SKM-1 treated with dmso at 0.1 percent for 144 hours (cell line): ENCODE results near the gene CARD19.
"Not testable (repeated sequence)": the region's sequence is repeated elsewhere in the genome, so short reads cannot be mapped to it uniquely, and the experiment has no call there.

ENCODE experiments used
- DNase-seq: peaks from one replicate; lab custom pipeline; 2025; ENCODE audit not compliant: unreplicated experiment; lab: John Stamatoyannopoulos, UW

Gene CARD19

DNA sequence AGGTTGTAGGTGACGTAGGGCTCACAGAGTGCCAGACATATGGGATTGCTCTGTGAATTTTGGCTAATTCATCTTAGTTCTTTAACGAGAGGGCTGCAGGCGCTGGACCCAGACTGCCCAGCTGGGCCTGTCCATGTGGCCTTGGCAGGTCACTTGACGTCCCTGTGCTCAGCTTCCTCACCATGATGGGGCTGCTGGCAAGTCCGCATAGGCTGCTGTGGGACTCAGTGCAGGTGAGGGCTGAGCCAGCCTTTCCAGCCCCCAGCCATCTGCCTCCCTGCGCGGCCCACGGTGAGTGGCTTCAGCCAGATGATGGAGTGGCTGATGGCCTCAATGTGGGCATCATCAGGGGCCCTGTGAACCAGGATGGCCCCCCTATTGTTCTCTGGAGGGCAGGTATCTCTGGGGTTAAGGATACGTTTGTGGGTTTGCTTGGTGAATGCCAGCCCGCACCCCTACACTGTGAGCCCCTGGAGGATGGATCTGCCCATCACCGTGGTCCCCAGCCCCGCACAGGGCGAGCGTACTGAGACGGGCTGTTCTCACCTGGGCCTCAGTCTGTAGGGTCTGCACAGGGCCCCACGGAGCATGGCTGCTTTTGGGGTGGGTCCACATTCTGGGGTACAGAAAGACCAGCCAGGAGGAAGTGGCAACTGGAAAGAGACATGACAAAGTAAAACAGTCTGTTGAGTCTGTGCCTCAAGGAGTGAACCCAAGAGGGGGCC, 3.7 kb downstream of the CARD19 start:
- DNase-seq = no peak

DNA sequence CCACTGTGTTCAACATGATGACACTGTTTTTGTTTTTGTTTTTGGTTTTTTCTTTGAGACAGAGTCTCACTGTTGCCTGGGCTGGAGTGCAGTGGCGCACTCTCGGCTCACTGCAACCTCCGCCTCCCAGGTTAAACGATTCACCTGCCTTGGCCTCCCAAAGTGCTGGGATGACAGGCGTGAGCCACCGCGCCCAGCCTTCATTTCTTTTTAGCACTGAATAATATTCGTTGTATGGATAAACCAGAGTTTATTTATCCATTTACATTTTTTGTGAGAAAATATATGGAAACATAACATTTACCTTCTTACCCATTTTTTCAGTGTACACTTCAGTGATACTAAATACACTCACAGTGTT, 4.2 kb downstream of the CARD19 start:
- no peak for DNase-seq

DNA sequence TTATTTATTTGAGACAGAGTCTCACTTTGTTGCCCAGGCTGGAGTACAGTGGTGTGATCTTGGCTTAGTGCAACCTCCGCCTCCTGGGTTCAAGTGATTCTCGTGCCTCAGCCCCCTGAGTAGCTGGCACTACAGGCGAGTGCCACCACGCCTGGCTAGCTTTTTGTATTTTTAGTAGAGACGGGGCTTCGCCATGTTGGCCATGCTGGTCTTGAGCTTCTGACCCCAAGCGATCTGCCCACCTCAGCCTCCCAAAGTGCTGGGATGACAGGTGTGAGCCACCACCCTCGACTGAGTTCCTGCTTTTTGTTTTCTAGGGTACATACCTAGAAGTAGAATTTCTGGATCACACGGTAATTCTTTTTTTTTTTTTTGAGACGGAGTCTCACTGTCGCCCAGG, 5.1 kb downstream of the CARD19 start:
- not testable (repeated sequence) for DNase-seq

DNA sequence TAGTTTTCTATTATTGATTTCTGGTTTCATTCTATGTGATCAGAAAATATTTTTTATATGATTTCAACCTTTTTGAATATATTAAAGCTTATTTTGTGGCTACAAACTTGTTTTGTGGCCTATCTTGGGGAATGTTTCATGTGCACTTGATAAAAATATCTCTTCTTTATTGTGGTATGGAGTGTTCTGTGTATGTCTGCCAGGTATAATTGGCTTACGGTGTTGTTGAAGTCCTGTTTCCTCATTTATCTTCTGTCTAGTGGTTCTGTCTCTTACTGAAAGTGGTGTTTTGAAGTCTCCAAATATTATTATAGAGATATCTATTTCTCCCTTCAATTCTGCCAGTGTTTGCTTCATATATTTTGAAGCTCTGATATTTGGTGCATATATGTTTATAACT, 9.6 kb downstream of the CARD19 start:
- DNase-seq = no peak

DNA sequence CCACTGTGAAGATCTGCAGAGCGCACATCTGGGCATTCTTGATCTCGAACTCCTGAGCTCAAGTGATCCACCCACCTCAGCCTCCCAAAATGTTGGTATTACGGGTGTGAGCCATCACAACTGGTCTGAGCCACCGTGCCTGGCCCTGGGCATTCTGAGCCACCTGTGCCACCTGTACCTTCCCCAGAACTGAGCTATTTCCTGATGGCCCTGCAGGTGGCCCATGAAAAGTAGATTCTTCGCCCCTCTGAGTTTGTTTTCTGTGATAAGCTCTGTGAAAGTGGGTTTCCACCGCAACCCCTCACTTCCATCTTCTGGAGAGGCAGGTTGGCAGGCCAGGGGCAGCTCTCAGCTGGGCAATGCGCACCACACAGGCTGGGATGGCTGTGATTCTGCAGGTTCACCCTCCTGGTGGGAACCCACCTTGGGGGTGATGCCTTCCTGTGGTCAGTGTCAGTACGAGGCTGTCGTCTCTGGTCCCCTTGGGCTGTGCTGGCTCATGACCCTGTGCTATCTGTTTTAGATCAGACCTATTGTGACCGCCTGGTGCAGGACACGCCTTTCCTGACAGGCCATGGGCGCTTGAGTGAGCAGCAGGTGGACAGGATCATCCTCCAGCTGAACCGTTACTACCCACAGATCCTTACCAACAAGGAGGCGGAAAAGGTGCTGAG, 11.3 kb downstream of the CARD19 start:
- DNase-seq = no peak

DNA sequence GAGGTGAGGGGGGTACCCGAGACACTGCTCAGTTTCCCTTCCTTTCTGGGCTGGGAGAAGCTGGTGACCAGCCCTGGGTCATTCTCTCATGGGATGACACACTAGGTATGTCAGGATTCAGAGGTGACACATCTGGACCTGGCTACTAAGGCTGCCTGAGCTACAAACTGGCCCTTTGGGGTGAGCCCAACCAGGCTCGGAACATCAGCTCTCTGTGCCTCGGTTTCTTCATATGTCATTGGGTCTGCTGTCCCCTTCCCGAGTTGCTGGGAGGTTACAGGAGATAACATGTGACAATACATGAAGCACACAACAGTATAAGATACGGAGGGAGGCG, 11.8 kb downstream of the CARD19 start:
- no peak for DNase-seq

DNA sequence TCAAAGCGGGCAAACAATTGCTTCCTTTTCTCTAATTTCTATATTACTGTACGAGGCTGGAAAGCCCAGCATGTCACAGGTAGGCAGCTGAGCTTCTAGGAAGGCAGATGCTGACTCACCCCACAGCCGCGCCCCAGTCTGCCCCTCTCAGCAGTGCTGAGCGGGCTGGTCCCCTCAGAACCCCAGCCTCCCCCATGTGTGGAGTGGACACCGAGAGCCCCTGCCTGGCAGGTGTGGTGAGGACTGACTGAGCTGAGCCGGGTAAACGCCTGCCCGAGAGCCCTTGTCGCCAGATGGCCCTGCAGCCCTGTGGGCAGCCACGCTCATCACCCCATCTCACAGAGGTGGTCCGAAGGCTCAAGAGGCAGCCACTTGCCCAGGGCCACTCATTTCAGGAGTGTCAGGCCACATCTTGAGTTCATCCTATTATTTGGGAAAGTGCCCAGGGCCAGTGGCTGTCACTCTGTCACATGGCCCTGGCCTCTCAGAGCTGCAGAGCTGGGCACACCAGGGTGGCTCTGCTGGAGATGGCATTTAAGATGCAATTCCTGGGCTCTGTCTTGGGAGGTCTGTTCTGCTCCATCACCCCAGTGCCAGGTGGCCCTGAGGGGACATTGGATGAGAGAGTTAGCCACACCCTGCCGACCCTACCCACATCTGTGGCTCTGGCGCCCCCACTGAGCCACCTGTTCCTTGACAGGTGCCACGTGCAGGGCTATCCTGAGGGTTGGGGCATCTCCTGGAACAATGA, 12.4 kb downstream of the CARD19 start:
- DNase-seq = no peak

DNA sequence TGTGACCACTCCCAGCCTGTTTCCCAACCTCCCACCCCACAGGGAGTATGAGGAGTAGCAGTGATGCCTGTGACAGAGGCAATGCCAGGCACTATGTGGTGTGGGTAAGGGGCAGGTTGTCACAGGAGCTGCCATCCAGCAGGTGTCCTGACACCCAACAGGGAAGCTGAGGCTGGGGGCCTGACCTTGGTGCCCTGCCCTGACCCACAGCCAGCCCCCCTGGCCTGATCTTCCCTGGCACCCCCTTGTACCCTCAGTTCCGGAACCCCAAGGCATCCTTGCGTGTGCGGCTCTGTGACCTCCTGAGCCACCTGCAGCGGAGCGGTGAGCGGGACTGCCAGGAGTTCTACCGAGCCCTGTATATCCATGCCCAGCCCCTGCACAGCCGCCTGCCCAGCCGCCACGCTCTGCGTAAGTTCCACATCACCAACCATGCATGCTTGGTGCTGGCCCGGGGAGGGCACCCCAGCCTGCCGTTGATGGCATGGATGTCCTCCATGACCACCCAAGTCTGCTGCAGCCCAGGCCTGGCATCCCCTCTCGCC, 14.4 kb downstream of the CARD19 start:
- DNase-seq = no peak

DNA sequence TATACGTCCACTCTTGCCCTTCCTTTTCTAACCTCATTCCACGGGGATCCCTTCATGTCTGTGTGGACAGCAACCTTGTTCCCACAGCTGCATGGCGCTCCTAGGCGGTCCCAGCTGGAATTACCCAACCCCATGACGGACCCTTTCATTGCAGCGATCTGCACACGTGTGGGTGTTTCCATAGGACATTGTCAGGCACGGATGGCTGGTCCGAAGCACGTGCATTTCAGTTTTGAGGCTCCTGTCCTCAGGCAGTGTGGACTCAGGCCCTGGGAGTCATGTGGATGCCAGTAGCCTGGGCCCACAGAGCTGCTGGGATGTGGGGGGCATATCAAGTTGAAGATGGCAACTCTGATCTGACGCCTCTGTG, 15.0 kb downstream of the CARD19 start:
- no peak for DNase-seq

DNA sequence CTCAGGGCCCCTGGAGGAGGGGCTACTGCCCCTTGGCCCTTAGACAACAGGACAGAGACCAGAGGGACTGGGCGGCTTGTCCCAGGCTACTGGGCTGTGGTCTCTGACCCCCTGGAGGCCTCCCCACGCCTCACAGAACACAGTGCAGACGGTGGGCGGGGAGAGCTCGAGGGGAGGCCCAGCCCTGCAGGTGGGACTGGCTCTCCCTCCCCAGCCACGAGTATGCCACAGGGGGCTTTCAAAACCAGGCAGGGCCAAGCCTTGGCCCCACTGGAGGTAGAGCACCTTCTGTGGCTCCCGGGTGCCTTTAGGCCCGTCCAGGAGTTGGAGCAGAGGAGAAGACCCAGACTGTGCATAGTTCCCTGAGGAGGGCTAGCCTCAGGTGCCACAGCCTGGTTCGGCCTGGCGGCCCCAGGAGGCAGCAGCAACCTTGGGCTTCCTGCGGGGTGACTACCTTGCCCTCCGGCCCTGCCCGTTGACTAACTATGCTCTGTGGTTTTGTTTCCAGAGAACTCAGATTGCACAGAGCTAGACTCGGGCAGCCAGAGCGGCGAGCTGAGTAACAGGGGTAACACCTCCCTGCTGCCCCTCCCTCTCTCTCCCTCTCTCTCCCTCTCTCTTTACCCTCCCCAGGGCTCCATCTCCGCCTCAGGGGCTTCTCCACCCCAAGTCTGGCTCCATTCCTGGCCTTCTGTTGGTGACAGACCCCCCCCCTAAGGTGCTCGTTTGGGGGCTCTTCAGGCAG, 15.5 kb downstream of the CARD19 start:
- DNase-seq = peak; percentile 42

DNA sequence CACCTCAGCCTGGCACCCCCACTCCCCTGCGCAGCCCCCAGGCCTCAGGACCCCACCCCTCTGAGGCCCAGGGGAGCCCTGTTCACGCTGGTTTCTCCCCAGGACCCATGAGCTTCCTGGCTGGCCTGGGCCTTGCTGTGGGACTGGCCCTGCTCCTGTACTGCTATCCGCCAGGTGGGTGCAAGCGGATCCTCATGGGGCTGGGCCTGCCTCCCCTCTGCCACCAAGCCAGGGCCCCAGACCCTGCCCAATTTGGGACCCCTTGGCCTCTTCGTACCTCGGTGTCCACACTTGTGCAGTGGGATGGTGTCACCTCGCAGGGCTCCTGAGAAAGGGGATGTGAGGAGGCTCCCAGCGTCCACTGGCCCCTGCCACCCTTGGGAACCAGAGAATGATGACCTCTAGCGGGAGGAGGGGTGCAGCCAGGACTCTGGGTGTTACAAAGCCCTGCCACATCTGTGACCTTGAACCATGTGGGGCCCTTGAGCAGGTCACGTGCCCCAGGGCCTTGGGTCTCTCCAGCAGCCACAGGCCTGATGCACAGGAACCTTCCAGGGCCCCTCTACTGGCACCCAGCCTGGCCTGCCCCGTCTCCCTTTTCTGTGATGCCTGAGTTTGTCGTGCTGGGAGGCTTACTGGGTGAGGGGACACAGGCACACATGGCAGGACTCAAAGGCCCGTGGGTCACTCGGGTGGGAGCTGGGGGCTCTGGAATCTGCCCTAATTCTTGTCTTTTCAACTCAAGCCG, 16.3 kb downstream of the CARD19 start:
- DNase-seq = no peak

DNA sequence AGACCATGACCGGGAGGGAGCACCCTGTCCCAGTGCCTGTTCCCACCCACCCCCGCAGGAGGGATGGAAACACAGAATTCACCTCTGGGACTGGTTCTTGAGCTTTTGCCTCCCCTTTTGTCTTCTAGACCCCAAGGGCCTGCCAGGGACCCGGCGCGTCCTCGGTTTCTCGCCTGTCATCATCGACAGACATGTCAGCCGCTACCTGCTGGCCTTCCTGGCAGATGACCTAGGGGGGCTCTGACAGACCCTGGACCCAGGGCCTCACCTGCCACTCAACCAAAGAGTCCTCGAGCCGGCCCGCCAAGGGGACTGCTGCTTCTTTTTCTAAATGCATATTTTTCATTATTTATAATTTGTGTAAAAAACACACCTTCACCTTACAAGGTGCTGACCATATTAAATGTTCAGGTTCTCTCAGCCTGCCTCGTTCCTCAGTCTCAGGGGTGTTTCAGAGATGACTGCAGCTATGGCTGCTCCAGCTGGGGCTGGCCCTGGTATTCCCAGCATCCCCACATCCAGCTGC, 16.9 kb downstream of the CARD19 start:
- no peak for DNase-seq

DNA sequence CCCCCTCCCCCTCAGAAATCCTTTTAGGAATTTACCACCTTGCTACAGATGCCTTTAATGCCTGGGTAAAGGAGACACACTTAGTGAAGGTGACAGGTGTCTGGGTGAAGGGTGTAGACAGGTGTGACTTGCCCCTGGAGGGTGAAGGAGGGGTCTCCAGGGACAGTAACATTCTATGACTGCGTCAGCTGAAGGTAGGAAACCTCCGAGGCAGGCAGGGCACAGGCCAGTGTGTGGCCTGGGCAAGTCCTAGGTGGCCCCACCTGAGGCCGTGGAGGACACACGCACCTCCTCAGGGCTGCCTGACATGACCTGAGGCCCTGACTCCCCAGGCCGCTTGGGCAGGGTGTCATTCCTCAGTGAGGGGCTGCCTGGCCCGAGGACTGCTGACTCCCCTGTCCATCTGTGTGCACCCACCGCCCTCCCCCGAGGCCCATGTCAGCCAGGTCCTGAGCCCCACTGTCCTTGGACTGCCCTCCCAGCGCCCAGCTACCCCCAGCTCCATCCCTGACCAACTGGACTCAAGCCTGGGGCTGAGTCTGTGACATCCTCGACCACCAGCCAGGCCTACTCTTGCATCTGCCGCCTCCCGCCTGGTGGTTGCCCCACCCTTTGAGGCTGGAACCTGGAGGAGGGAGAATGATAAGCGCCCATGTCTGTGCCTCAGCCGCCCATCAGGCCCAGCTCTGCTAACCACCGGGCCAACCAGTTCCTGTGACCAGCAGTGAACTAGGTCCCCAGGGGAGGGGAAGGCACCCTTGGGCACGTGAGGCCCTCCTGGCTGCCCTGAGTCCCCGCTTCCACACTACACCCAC, 18.4 kb downstream of the CARD19 start:
- DNase-seq = no peak

DNA sequence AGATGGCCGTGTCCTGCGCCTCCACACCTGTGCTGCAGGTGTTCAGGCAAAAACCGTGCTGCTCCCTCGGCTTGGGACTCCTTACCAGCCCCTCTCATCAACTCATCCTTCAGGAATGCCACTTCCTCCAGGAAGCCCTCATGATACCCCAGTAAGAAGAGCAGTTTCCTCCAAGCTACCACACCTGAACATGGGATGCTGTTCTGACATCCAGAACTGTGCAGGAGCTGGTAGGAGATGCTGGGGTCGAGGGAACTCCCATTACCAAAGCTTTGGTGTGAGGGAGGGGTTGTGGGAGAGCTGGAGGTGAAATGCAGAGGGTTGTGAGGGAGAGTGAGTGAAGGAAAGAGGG, 18.9 kb downstream of the CARD19 start:
- no peak for DNase-seq

DNA sequence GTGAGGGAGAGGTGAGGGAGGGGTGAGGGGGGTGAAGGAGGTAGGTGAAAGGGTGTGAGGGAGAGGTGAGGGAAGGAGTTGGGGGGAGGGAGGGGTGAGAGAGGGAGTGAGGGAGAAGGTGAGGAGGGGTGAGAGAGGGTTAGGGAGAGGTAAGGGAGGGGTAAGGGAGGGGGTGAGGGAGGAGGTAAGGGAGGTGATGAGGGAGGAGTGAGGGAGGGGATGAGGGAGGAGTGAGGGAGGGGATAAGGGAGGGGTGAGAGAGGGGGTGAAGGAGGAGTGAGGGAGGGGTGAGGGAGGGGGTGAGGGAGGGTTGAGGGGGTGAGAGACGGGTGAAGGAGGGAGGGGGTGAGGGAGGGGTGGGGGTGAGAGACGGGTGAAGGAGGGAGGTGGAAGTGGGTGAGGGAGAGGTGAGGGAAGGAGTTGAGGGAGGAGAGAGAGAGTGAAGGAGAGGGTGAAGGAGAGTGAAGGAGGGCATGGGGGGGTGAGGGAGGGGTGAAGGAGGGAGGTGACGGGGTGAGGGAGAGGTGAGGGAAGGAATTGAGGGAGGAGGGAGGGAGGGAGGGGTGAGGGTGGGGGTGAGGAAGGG, 19.6 kb downstream of the CARD19 start:
- DNase-seq = no peak

DNA sequence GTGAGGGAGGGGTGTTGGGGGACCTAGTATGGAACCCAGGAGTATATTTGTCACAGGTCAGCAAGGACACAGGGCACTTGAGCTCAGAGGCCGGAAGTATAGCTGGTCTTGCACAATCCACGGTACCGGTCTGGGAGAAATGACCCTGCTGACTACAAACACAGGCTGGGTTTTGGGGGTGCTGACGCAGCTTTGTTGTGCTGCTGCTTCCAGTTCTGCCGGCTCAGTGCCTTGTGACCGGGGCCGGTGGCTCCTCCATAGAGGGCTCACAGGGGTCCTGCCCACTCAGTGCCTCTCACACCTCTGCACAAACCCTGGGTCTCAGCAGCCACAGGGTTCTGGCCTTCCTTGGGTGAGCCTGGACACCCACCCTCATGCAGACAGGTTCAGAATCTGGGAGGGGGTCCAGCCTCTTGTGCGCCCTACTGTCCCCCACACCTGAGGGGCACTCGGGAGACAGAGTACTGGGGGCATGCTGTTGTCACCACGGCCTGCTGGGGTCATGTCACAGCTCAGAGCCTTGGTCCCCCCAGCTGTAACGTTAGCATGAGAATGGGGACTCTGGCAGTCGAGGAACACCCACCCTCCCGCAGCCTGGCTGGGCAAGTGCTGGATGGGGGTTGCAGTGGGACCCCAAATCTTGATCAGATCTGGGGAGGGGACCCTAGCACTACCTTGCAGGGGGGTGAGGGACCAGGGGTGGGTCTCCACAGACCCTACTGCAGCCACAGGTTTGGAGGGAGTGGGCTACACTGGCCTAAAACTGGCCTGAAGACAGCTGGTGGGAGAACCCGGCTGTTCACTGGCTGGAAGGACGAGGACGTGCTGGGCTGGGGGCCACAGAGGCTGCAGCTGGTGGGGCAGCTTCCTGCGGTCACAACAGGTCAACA, 20.3 kb downstream of the CARD19 start:
- peak; percentile 59 for DNase-seq

DNA sequence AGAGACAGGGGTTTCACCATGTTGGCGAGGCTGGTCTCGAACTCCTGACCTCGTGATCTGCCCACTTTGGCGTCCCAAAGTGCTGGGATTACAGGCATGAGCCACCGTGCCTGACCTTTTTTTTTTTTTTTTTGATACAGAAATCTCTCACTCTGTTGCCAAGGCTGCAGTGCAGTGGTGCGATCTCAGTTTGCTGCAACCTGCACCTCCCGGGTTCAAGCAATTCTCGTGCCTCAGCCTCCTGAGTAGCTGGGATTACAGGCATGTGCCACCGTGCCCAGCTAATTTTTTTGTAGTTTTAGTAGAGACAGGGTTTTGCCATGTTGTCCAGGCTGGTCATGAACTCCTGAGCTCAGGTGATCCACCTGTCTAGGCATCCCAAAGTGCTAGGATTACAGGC, 21.5 kb downstream of the CARD19 start:
- not testable (repeated sequence) for DNase-seq
